ENCODE measurements around the gene RRH.
"Not testable (repeated sequence)": the region's sequence is repeated elsewhere in the genome, so short reads cannot be mapped to it uniquely, and the experiment has no call there.

RRH gene, protein sequence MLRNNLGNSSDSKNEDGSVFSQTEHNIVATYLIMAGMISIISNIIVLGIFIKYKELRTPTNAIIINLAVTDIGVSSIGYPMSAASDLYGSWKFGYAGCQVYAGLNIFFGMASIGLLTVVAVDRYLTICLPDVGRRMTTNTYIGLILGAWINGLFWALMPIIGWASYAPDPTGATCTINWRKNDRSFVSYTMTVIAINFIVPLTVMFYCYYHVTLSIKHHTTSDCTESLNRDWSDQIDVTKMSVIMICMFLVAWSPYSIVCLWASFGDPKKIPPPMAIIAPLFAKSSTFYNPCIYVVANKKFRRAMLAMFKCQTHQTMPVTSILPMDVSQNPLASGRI

DNA sequence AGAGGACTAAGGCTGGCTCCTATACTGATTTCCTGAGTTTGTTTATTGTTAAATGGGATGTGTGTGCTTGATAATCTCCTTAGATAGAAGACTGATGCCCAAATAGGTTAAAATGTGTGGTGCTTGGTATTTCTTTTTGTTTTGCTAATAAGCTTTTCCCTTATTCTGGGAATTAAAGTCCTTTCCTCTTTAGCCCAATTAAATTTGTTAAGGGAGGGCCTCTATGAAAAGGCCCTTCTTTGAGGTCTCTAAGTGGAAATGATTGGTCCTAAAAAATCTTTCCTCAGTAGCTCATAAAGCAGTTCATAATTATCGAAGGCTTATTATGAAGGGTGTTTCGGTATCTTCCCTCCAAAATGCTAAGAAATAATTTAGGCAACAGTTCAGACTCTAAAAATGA, at the start of gene RRH:
TSS of gene RRH (plus strand) at position 301 of the 400 bp plus-strand sequence. CDS start at position 357, 56 bp downstream.
- Mint-ChIP-seq H3K4me3 (no peak within 1 kb of the TSS), H3K9me3 (no peaks in the 10 kb centered on the region), H3K36me3 (ENCODE audit: insufficient read depth) (peaks cover 11% of the 10 kb centered on the region), H3K27ac (ENCODE audit: low read depth) (no peak within 1 kb of the TSS), H3K4me1 (peaks cover 5% of the 10 kb centered on the region), H3K27me3 (no peaks in the 10 kb centered on the region)
- DNase-seq (ENCODE audit: low spot score in 2 of 2): no peak
- ATAC-seq (replicated peaks; ENCODE audit: extremely low read depth, poor library complexity, severe bottlenecking): no peak

DNA sequence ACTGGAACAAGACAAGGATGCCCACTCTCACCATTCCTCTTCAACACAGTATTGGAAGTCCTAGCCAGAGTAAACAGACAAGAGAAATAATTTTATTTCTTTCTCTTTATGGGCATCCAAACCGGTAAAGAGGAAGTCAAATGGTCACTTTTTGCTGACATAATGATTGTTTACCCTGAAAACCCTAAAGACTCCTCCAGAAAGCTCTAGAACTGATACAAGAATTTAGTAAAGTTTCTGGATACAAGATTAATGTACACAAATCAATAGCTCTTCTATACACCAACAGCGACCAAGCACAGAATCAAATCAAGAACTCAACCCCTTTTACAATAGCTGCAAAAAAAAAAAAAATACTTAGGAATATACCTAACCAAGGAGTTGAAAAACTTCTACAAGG, 45.7 kb upstream of the RRH start:
- peaks cover 22% of the 10 kb centered on the region for H3K27me3 Mint-ChIP-seq
- not testable (repeated sequence) for ATAC-seq (replicated peaks; ENCODE audit: extremely low read depth, poor library complexity, severe bottlenecking); H3K4me1 Mint-ChIP-seq; DNase-seq (ENCODE audit: low spot score in 2 of 2); H3K27ac Mint-ChIP-seq (ENCODE audit: low read depth); H3K9me3 Mint-ChIP-seq; H3K4me3 Mint-ChIP-seq; H3K36me3 Mint-ChIP-seq (ENCODE audit: insufficient read depth)

DNA sequence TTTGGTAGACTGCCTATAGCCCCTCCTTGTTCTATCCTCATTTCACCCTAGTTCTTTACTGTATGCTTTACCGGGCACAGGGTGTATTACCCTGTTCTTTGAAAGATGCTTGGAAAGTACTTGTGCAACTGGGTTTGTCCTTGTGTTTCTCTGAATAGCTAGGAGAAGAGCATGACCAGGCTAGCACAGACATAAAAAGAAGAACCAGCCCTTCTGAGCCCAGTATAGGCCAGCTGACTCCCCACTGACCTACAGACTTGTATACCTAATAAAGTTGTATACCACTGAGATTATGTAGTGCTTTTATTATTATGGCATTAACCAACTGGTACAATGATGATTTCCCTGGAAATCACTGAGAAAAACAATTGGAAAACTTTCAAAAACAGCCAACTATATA, 40.9 kb upstream of the RRH start:
- no peaks in the 10 kb centered on the region for H3K4me1 Mint-ChIP-seq
- no peak overlapping the region for H3K27ac Mint-ChIP-seq (ENCODE audit: low read depth)
- ATAC-seq (replicated peaks; ENCODE audit: extremely low read depth, poor library complexity, severe bottlenecking): no peak
- H3K4me3 Mint-ChIP-seq: no peak overlapping the region
- no peaks in the 10 kb centered on the region for H3K36me3 Mint-ChIP-seq (ENCODE audit: insufficient read depth)
- DNase-seq (ENCODE audit: low spot score in 2 of 2): no peak
- H3K9me3 Mint-ChIP-seq: no peaks in the 10 kb centered on the region
- no peaks in the 10 kb centered on the region for H3K27me3 Mint-ChIP-seq

DNA sequence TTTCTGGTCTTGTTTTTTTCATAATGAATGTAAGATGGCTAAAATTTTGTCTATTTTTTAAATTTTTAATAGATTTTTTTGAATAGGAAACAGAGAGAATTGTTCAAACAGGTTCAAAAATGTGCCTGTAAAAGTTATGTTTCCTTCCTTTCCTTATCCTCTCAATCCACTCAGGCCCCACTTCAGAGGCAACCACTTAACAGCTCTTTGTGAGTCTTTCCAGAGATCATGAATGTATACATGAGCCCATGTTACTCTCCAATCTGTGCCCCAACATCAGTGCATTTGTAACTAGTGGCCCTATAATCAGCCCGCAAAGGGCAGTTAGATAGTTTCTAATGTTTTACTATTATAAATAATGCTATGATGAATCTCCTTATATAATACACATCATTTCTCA, 40.0 kb upstream of the RRH start:
- Mint-ChIP-seq H3K27ac (ENCODE audit: low read depth) (no peak overlapping the region), H3K4me3 (no peak overlapping the region), H3K9me3 (no peaks in the 10 kb centered on the region), H3K27me3 (peaks cover 9% of the 10 kb centered on the region), H3K36me3 (ENCODE audit: insufficient read depth) (no peaks in the 10 kb centered on the region), H3K4me1 (no peaks in the 10 kb centered on the region)
- DNase-seq (ENCODE audit: low spot score in 2 of 2) (no peak), ATAC-seq (replicated peaks; ENCODE audit: extremely low read depth, poor library complexity, severe bottlenecking) (no peak)

DNA sequence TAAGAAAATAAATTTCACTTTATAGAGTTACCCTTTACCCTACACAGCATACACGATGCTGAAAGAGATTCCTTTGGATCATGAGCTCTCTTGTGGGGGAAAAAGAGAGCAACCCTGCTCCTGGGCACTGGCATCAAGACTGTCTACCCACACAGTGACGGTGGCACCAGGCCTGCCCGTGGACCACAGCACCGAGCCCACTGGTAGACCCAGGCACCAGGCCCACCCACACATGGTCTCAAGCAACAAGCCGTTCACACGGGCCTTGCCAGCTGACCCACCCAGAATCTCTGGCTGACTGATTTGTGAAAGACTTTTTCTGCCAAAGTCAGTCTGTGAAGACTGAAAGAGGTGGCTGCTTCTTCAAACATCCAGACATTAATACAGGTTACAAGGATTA, 32.7 kb upstream of the RRH start:
- Mint-ChIP-seq H3K9me3 (peaks cover 14% of the 10 kb centered on the region), H3K4me1 (no peaks in the 10 kb centered on the region), H3K27ac (ENCODE audit: low read depth) (no peak overlapping the region), H3K27me3 (peaks cover 41% of the 10 kb centered on the region), H3K36me3 (ENCODE audit: insufficient read depth) (no peaks in the 10 kb centered on the region), H3K4me3 (no peak overlapping the region)
- DNase-seq (ENCODE audit: low spot score in 2 of 2) (no peak), ATAC-seq (replicated peaks; ENCODE audit: extremely low read depth, poor library complexity, severe bottlenecking) (no peak)

DNA sequence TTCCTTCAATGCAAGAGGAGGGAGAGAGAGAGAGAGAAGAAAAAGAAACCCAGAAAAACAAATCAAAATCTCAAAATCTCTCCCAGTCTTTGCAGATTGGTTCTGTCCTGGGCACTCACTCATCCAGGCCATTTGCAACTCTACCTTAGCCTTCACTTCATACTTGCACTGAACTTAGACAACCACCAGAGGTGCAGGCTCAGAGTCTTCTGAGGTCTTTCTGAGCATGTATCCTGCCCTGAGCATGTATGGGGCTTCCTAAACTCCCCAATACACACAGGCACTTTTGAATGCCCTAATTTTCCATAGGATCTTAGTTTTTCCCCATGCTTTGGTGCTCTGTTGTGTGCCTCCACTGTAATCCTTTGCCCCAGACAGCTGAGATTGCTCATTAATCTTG, 28.9 kb upstream of the RRH start:
- no peak overlapping the region for H3K27ac Mint-ChIP-seq (ENCODE audit: low read depth)
- DNase-seq (ENCODE audit: low spot score in 2 of 2) (no peak), ATAC-seq (replicated peaks; ENCODE audit: extremely low read depth, poor library complexity, severe bottlenecking) (no peak)
- H3K36me3 Mint-ChIP-seq (ENCODE audit: insufficient read depth): no peaks in the 10 kb centered on the region
- H3K4me3 Mint-ChIP-seq: no peak overlapping the region
- peaks cover 21% of the 10 kb centered on the region for H3K27me3 Mint-ChIP-seq
- peaks cover 14% of the 10 kb centered on the region for H3K9me3 Mint-ChIP-seq
- H3K4me1 Mint-ChIP-seq: no peaks in the 10 kb centered on the region

DNA sequence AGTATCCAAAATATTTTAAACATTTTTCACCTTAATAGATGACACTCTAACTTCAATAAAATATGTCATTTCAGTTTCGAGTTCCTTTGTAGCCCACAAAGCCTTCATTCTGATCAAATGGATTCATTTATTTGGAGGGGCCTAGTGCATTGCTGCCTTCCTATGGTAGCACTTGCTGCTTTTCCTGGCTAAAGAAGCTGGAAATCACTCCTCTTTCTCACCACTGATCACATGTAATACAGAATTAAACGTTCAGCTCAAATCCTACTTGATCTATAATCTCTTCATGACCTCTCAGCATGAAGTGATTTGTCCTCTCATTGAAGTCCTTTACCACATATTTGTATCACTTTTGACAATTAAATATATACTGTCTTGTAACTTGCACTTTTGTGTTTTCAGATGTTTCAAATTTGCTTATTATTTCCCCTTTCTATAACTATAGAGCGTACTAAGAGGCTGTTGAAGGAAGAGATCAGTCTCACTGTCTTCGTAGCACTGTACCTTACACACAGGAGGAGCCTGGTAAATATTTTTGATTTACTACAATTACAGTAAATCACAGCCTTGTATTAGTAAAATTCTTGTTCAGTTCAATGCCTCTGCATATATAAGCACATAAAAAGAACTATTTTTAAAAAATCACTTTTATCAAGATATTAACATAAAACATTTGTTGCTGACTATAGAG, 26.5 kb upstream of the RRH start:
- Mint-ChIP-seq H3K27me3 (peaks cover 15% of the 10 kb centered on the region), H3K9me3 (no peaks in the 10 kb centered on the region), H3K4me3 (no peak overlapping the region), H3K27ac (ENCODE audit: low read depth) (no peak overlapping the region), H3K4me1 (no peaks in the 10 kb centered on the region), H3K36me3 (ENCODE audit: insufficient read depth) (no peaks in the 10 kb centered on the region)
- no peak for DNase-seq (ENCODE audit: low spot score in 2 of 2)
- no peak for ATAC-seq (replicated peaks; ENCODE audit: extremely low read depth, poor library complexity, severe bottlenecking)

DNA sequence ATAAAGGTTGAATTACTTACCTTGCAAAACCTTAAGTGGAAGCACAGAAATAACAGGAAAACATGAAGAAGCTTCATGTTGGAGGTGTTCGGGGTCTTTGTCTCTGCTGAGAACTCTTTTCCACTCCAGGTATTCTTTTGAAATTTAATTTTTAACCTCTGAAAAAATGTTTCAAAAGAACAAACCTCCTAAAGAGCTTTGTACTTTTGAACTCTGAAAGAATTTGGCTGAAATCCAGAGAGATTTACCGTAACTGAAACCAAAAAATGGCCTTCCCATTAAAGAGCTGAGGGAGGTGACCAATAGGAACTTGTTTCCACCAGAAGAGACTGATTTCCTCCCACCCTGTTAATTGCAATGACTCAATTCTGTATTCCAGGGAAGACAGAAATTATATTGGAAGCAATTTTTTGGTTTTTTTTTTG, 25.9 kb upstream of the RRH start, which contains the start of gene CFI:
TSS of gene CFI (minus strand) at position 105 of the 425 bp plus-strand sequence. CDS start at position 77, 28 bp downstream.
- H3K36me3 Mint-ChIP-seq (ENCODE audit: insufficient read depth): no peaks in the 10 kb centered on the region
- no peaks in the 10 kb centered on the region for H3K4me1 Mint-ChIP-seq
- peaks cover 13% of the 10 kb centered on the region for H3K27me3 Mint-ChIP-seq
- no peaks in the 10 kb centered on the region for H3K9me3 Mint-ChIP-seq
- H3K27ac Mint-ChIP-seq (ENCODE audit: low read depth): no peak within 1 kb of the TSS
- DNase-seq (ENCODE audit: low spot score in 2 of 2): no peak
- H3K4me3 Mint-ChIP-seq: no peak within 1 kb of the TSS
- ATAC-seq (replicated peaks; ENCODE audit: extremely low read depth, poor library complexity, severe bottlenecking): no peak

DNA sequence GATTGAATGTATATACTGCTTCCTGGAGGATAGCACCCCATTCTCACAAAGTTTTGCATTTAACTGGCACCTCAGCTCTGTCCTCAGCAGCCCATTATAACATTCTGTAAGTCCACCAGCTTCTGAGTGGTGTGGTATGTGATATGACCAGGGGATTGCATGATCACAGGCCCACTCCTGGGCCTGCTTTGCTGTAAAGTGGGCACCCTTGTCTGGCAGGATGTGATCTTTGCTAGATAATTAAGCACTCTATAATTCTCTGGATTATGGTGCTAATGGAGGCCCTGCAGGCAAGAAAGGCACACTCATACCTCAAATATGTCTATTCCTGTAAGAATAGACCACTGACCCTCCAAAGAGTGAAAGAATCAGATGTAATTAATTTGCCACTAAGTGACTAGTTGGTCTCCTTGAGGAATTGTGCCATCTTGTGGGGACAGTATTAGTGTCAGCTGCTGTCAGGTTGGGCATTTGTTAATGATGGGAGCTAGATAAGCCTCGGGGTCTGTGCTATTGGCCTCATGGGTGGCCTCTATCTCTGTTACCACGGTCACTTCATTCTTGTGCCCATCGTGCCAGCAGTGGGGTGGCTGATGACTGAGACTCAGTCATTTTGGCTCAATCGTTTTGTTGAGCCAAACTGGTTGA, 23.7 kb upstream of the RRH start:
- Mint-ChIP-seq H3K36me3 (ENCODE audit: insufficient read depth) (no peaks in the 10 kb centered on the region), H3K9me3 (no peaks in the 10 kb centered on the region), H3K27me3 (peaks cover 23% of the 10 kb centered on the region), H3K4me1 (no peaks in the 10 kb centered on the region), H3K4me3 (no peak overlapping the region), H3K27ac (ENCODE audit: low read depth) (no peak overlapping the region)
- DNase-seq (ENCODE audit: low spot score in 2 of 2): no peak
- no peak for ATAC-seq (replicated peaks; ENCODE audit: extremely low read depth, poor library complexity, severe bottlenecking)

DNA sequence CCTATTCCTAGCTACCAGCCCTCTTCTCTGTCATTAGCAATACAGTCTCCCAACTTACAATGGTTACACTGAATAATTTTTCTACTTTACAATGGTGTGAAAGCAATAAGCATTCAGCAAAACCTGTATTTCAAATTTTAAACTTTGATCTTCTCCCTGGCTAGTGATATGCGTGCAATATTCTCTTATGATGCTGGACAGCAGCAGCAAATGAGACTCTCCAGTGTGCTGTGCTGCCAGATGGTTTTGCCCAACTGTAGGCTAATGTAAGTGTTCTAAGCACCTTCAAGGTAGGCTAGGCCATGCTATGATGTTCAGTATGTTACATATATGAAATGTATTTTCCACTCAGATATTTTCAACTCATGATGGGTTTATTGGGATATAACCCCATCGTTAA, 18.1 kb upstream of the RRH start:
- no peaks in the 10 kb centered on the region for H3K36me3 Mint-ChIP-seq (ENCODE audit: insufficient read depth)
- peaks cover 21% of the 10 kb centered on the region for H3K27me3 Mint-ChIP-seq
- DNase-seq (ENCODE audit: low spot score in 2 of 2) (no peak), ATAC-seq (replicated peaks; ENCODE audit: extremely low read depth, poor library complexity, severe bottlenecking) (no peak)
- no peaks in the 10 kb centered on the region for H3K9me3 Mint-ChIP-seq
- no peak overlapping the region for H3K27ac Mint-ChIP-seq (ENCODE audit: low read depth)
- no peak overlapping the region for H3K4me3 Mint-ChIP-seq
- H3K4me1 Mint-ChIP-seq: peaks cover 3% of the 10 kb centered on the region

DNA sequence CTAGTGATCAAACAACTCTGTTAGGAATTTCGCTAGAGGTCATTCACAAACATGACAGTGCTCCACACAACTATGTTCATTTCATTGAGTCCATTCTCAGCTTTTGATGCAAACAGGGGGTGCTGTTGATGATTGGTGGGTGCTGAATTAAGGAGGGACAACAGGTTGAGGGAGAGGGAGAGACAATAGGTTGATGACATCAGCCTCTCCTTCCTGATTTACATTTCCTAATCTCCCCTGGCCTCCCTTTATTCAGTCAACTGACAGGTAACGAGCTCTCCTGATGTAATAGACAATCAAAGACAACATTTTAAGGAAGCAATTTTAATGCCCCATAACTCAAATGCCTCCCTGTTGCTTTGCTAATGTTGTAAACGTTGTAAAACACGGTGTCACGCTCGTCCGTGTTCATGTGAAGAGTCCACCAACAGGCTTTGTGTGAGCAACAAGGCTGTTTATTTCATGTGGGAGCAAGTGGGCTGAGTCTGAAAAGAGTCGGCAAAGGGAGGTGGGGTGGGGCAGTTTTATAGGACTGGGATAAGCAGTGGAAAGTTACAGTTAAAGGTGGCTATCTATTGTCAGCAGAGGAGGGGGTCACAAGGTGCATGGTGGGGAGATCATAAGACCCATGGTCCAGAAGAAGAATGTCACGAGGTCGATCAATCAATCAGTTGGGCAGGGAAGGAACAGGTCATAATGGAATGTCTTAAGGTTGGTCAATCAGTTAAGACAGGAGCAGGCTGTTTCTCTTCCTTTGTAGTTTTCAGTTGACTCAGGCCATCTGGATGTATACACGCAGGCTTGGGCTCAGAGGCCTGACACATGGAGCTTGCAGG, 17.0 kb upstream of the RRH start:
- peaks cover 10% of the 10 kb centered on the region for H3K27me3 Mint-ChIP-seq
- DNase-seq (ENCODE audit: low spot score in 2 of 2): no peak
- H3K27ac Mint-ChIP-seq (ENCODE audit: low read depth): no peak overlapping the region
- H3K4me3 Mint-ChIP-seq: no peak overlapping the region
- no peak for ATAC-seq (replicated peaks; ENCODE audit: extremely low read depth, poor library complexity, severe bottlenecking)
- H3K4me1 Mint-ChIP-seq: peaks cover 10% of the 10 kb centered on the region
- no peaks in the 10 kb centered on the region for H3K9me3 Mint-ChIP-seq
- peaks cover 7% of the 10 kb centered on the region for H3K36me3 Mint-ChIP-seq (ENCODE audit: insufficient read depth)

DNA sequence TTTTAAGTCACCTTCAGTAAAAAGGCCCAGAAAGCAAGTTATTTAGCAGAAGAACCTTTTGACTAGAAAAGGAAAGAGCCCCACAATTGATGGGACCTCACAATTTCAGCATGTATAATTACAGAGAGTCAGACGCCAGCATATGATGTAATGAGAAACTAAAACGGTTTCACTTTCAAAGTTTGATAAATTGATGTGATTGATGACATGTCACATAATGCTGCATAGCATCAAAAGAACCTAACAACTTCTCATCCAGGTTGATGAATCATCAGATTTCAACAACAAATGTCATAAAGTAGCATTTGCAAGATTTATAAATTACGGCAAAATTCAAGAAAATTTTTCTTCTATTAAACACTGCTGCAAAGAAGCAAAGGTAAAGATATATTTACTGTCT, 16.1 kb upstream of the RRH start:
- H3K36me3 Mint-ChIP-seq (ENCODE audit: insufficient read depth): peaks cover 13% of the 10 kb centered on the region
- no peaks in the 10 kb centered on the region for H3K9me3 Mint-ChIP-seq

More for the DNA sequence above, 16.1 kb upstream of the RRH start:
- peaks cover 19% of the 10 kb centered on the region for H3K4me1 Mint-ChIP-seq
- no peak overlapping the region for H3K27ac Mint-ChIP-seq (ENCODE audit: low read depth)
- no peak for ATAC-seq (replicated peaks; ENCODE audit: extremely low read depth, poor library complexity, severe bottlenecking)
- H3K27me3 Mint-ChIP-seq: peaks cover 10% of the 10 kb centered on the region
- no peak for DNase-seq (ENCODE audit: low spot score in 2 of 2)
- H3K4me3 Mint-ChIP-seq: no peak overlapping the region

Measured in central memory CD8-positive, alpha-beta T cell (primary cell).